Measurements from ENCODE around the gene MEIS2. TPM values are rescaled to one million over a fixed set of nuclear protein-coding genes. Genes with fewer than 3 reads are reported as not detected.

MEIS2 gene
- total RNA-seq, 1 experiment from 2014 or later: 28.7 TPM

GRCh38 chr15:36903922-36904556 lies 196.3 kb downstream of the MEIS2 start:
- Mint-ChIP-seq H3K4me3 (ENCODE audit: unreplicated experiment) (no peak overlapping the region), H3K27ac (ENCODE audit: unreplicated experiment) (no peak overlapping the region), H3K4me1 (ENCODE audit: low read depth, unreplicated experiment) (peaks cover under 1% of the 10 kb centered on the region), H3K36me3 (ENCODE audit: insufficient read depth, unreplicated experiment) (no peaks in the 10 kb centered on the region), H3K27me3 (ENCODE audit: insufficient read depth, unreplicated experiment) (no peaks in the 10 kb centered on the region), H3K9me3 (ENCODE audit: unreplicated experiment) (no peaks in the 10 kb centered on the region)
- no peak for TF ChIP-seq CTCF (IDR thresholded peaks at IDR 0.05; ENCODE audit: insufficient read depth in 1 of 2, low read depth in 1 of 2, low read length in 1 of 2, severe bottlenecking in 1 of 2, unreplicated experiment in 1 of 2)
- Histone ChIP-seq H3K4me3 (ENCODE audit: low read depth, low read length) (no peak overlapping the region), H3K9me3 (no peaks in the 10 kb centered on the region), H3K4me1 (peaks cover 67% of the 10 kb centered on the region), H3K36me3 (ENCODE audit: control insufficient read depth, insufficient read depth, low read length) (no peaks in the 10 kb centered on the region), H3K27me3 (replicated peaks; ENCODE audit: control insufficient read depth, insufficient read depth, low read length) (no peaks in the 10 kb centered on the region)
- CTCF ChIA-PET: interaction anchor here (1.1 to 1.5 kb wide), 4 partner anchors 9 to 197 kb away, joined by 3 to 8 read pairs (median 5); no protein-coding TSS in a partner anchor
- POLR2A ChIA-PET: interaction anchor here (0.7 to 1.0 kb wide), 2 partner anchors 11 to 197 kb away, joined by 4 to 6 read pairs; no protein-coding TSS in a partner anchor
- intact Hi-C loops (cut with micrococcal nuclease; ENCODE audit: unreplicated experiment): loop anchor here (1.0 to 5.0 kb wide), 6 partner anchors 8 to 1357 kb away; partner anchors contain the start of gene DPH6
- BruUV-seq (replicated peaks): no TSS peak
- peak; percentile 74 to 85 for DNase-seq

- ChIA-PET CTCF (interaction anchor here (1.1 to 1.5 kb wide), 2 partner anchors 19 to 198 kb away, joined by 5 to 8 read pairs; no protein-coding TSS in a partner anchor), POLR2A (no interaction called here)
- Mint-ChIP-seq H3K4me3 (ENCODE audit: unreplicated experiment) (no peak overlapping the region), H3K36me3 (ENCODE audit: insufficient read depth, unreplicated experiment) (no peaks in the 10 kb centered on the region), H3K27me3 (ENCODE audit: insufficient read depth, unreplicated experiment) (no peaks in the 10 kb centered on the region), H3K4me1 (ENCODE audit: low read depth, unreplicated experiment) (peaks cover 6% of the 10 kb centered on the region), H3K9me3 (ENCODE audit: unreplicated experiment) (no peaks in the 10 kb centered on the region), H3K27ac (ENCODE audit: unreplicated experiment) (no peak overlapping the region)
- TF ChIP-seq CTCF (IDR thresholded peaks at IDR 0.05; ENCODE audit: insufficient read depth in 1 of 2, low read depth in 1 of 2, low read length in 1 of 2, severe bottlenecking in 1 of 2, unreplicated experiment in 1 of 2): no peak
- no TSS peak for BruUV-seq (replicated peaks)
- intact Hi-C loops (cut with micrococcal nuclease; ENCODE audit: unreplicated experiment): loop anchor here (5.0 kb wide), 3 partner anchors 144 to 1356 kb away; partner anchors contain the start of gene DPH6
- no peaks in the 10 kb centered on the region for H3K27me3 ChIP-seq (replicated peaks; ENCODE audit: control insufficient read depth, insufficient read depth, low read length)
- peaks cover 71% of the 10 kb centered on the region for H3K4me1 ChIP-seq
- no peaks in the 10 kb centered on the region for H3K9me3 ChIP-seq
- DNase-seq: no peak
- H3K36me3 ChIP-seq (ENCODE audit: control insufficient read depth, insufficient read depth, low read length): no peaks in the 10 kb centered on the region
- no peak overlapping the region for H3K4me3 ChIP-seq (ENCODE audit: low read depth, low read length)
Observed at GRCh38 chr15:36903195-36903594, 197.2 kb downstream of the MEIS2 start.

- no peak for TF ChIP-seq CTCF (IDR thresholded peaks at IDR 0.05; ENCODE audit: insufficient read depth in 1 of 2, low read depth in 1 of 2, low read length in 1 of 2, severe bottlenecking in 1 of 2, unreplicated experiment in 1 of 2)
- no peak overlapping the region for H3K4me3 ChIP-seq (ENCODE audit: low read depth, low read length)
- Mint-ChIP-seq H3K36me3 (ENCODE audit: insufficient read depth, unreplicated experiment) (no peaks in the 10 kb centered on the region), H3K27me3 (ENCODE audit: insufficient read depth, unreplicated experiment) (no peaks in the 10 kb centered on the region), H3K27ac (ENCODE audit: unreplicated experiment) (no peak overlapping the region), H3K9me3 (ENCODE audit: unreplicated experiment) (no peaks in the 10 kb centered on the region), H3K4me3 (ENCODE audit: unreplicated experiment) (no peak overlapping the region), H3K4me1 (ENCODE audit: low read depth, unreplicated experiment) (peaks cover 22% of the 10 kb centered on the region)
- no peak for DNase-seq
- no peaks in the 10 kb centered on the region for H3K36me3 ChIP-seq (ENCODE audit: control insufficient read depth, insufficient read depth, low read length)
- intact Hi-C loops (cut with micrococcal nuclease; ENCODE audit: unreplicated experiment): loop anchor here (5.0 kb wide), 3 partner anchors 146 to 1354 kb away; partner anchors contain the start of gene DPH6
- H3K27me3 ChIP-seq (replicated peaks; ENCODE audit: control insufficient read depth, insufficient read depth, low read length): no peaks in the 10 kb centered on the region
- no peaks in the 10 kb centered on the region for H3K9me3 ChIP-seq
- ChIA-PET POLR2A (no interaction called here), CTCF (no interaction called here)
- H3K4me1 ChIP-seq: peaks cover 72% of the 10 kb centered on the region
- BruUV-seq (replicated peaks): no TSS peak
Observed at GRCh38 chr15:36901012-36901411, 199.3 kb downstream of the MEIS2 start.

Measured in Caco-2 (cell line).